CD4-positive, CD25-positive, alpha-beta regulatory T cell (primary cell): ENCODE measurements around the gene ZNF181. TPM values are rescaled to one million over a fixed set of nuclear protein-coding genes. Genes with fewer than 3 reads are reported as not detected.

Source experiments
- ATAC-seq, 2 donors: fragments of 150-1000 bp; cut with Tn5 transposase; one replicate each; pipeline ENCODE4 v1.10.0; 2021; ENCODE audit warnings: low read depth in 2 of 2, moderate number of reproducible peaks in 2 of 2, moderate library complexity in 1 of 2
- DNase-seq, 3 donors: peaks; one replicate each; pipeline versions ENCODE4 v3.0.0 to v3.0.0-alpha.2; 2012 to 2022; ENCODE audit warnings: mixed read lengths in 1 of 3
- H3K27ac ChIP-seq: one replicate; pipeline ENCODE4 v1.7.0; 2013; ENCODE audit warnings: mild to moderate bottlenecking, low read length; ENCODE audit not compliant: insufficient read depth, poor library complexity, severe bottlenecking
- H3K27me3 ChIP-seq: one replicate; pipeline ENCODE4 v1.7.0; 2013; ENCODE audit warnings: low read length; ENCODE audit not compliant: control insufficient read depth, insufficient read depth
- H3K36me3 ChIP-seq: one replicate; pipeline ENCODE4 v1.7.0; 2013; ENCODE audit warnings: mild to moderate bottlenecking, low read length, moderate library complexity; ENCODE audit not compliant: control insufficient read depth, insufficient read depth
- H3K4me1 ChIP-seq: 2 replicates; pipeline ENCODE4 v1.7.0; 2013; ENCODE audit warnings: mild to moderate bottlenecking, low read length; ENCODE audit not compliant: insufficient read depth, control insufficient read depth, poor library complexity, severe bottlenecking
- H3K4me3 ChIP-seq: one replicate; pipeline ENCODE4 v1.7.0; 2013; ENCODE audit warnings: low read depth, mild to moderate bottlenecking, low read length, moderate library complexity
- H3K9me3 ChIP-seq, 2 experiments: 1 replicate in 1 of 2; 2 replicates in 1 of 2; pipeline ENCODE4 v1.7.0; 2013; ENCODE audit warnings: low read length in 2 of 2, mild to moderate bottlenecking in 1 of 2, moderate library complexity in 1 of 2; ENCODE audit not compliant: control insufficient read depth in 2 of 2
- H3K27ac Mint-ChIP-seq, 3 donors: one replicate each; pipeline ENCODE4 v1.8.0; 2020 to 2022; ENCODE audit warnings: mild to moderate bottlenecking in 3 of 3, mixed read lengths in 3 of 3, moderate library complexity in 2 of 3
- H3K27me3 Mint-ChIP-seq: one replicate; pipeline ENCODE4 v1.8.0; 2022; ENCODE audit warnings: mild to moderate bottlenecking, mixed read lengths
- H3K36me3 Mint-ChIP-seq: one replicate; pipeline ENCODE4 v1.8.0; 2020; ENCODE audit warnings: mixed read lengths
- H3K4me1 Mint-ChIP-seq, 4 donors: one replicate each; pipeline ENCODE4 v1.8.0; 2020 to 2022; ENCODE audit warnings: mixed read lengths in 4 of 4, mild to moderate bottlenecking in 1 of 4
- H3K4me3 Mint-ChIP-seq, 4 donors: one replicate each; pipeline ENCODE4 v1.8.0; 2020 to 2022; ENCODE audit warnings: mild to moderate bottlenecking in 4 of 4, mixed read lengths in 4 of 4, moderate library complexity in 3 of 4
- H3K9me3 Mint-ChIP-seq, 7 donors: one replicate each; pipeline ENCODE4 v1.8.0; 2020 to 2022; ENCODE audit warnings: mixed read lengths in 7 of 7, mild to moderate bottlenecking in 3 of 7, moderate library complexity in 2 of 7
- polyA plus RNA-seq, 4 donors: library from polyadenylated mRNA; unstranded; fragments of 300-500 nt; fragmentation: Illumina TruSeq; gene quantifications; one replicate each; pipeline ENCODE4 v1.2.3, GENCODE V29; 2021
- total RNA-seq: library from RNA; stranded (reverse); gene quantifications from one replicate; pipeline ENCODE4 v1.2.3, GENCODE V29; 2022

ZNF181 gene
- total and polyA plus RNA-seq, 5 donors from 2014 or later: 4.8 to 32.5 (median 21.0) TPM

- H3K27ac Mint-ChIP-seq: no peak overlapping the region
- H3K27me3 Mint-ChIP-seq: peaks cover 31% of the 10 kb centered on the region
- Histone ChIP-seq H3K36me3 (peaks cover 9% of the 10 kb centered on the region), H3K27me3 (peaks cover 4% of the 10 kb centered on the region), H3K4me3 (no peak overlapping the region), H3K9me3 (peaks cover 0 to 4% of the 10 kb centered on the region in 2 experiments), H3K4me1 (peaks cover 27% of the 10 kb centered on the region), H3K27ac (no peak overlapping the region)
- peaks cover 14 to 32% (median 22%) of the 10 kb centered on the region in 4 donors for H3K4me1 Mint-ChIP-seq
- peaks cover 0 to 10% (median 6%) of the 10 kb centered on the region in 7 donors for H3K9me3 Mint-ChIP-seq
- ATAC-seq (no peak), DNase-seq (no peak)
- peak overlapping the region; percentile 29 to 89 (median 61) for H3K4me3 Mint-ChIP-seq
- peaks cover 9% of the 10 kb centered on the region for H3K36me3 Mint-ChIP-seq
These were observed 2.8 kb upstream of the ZNF181 start for GRCh38 chr19:34731019-34731829.

- H3K4me1 Mint-ChIP-seq: peaks cover 14 to 39% (median 23%) of the 10 kb centered on the region in 4 donors
- H3K9me3 ChIP-seq: peaks cover 3 to 6% of the 10 kb centered on the region in 2 experiments
- ATAC-seq (no peak), DNase-seq (no peak)
- H3K4me3 Mint-ChIP-seq: peak overlapping the region; percentile 29 to 89 (median 61)
- peaks cover 4% of the 10 kb centered on the region for H3K27me3 ChIP-seq
- H3K36me3 ChIP-seq: peaks cover 13% of the 10 kb centered on the region
- H3K4me3 ChIP-seq: no peak overlapping the region
- peaks cover 27% of the 10 kb centered on the region for H3K4me1 ChIP-seq
- H3K36me3 Mint-ChIP-seq: peaks cover 13% of the 10 kb centered on the region
- peaks cover 0 to 11% (median 9%) of the 10 kb centered on the region in 7 donors for H3K9me3 Mint-ChIP-seq
- H3K27ac Mint-ChIP-seq: no peak overlapping the region
- no peak overlapping the region for H3K27ac ChIP-seq
- peaks cover 25% of the 10 kb centered on the region for H3K27me3 Mint-ChIP-seq
These were observed 2.1 kb upstream of the ZNF181 start for GRCh38 chr19:34731964-34732363.

- Mint-ChIP-seq H3K4me3 (peak overlapping the region; percentile 31 to 92 (median 52)), H3K27me3 (peaks cover 23% of the 10 kb centered on the region), H3K27ac (no peak overlapping the region), H3K36me3 (peaks cover 15% of the 10 kb centered on the region), H3K9me3 (peaks cover 0 to 14% (median 10%) of the 10 kb centered on the region in 7 donors), H3K4me1 (peaks cover 14 to 41% (median 24%) of the 10 kb centered on the region in 4 donors)
- DNase-seq (no peak), ATAC-seq (no peak)
- H3K36me3 ChIP-seq: peaks cover 19% of the 10 kb centered on the region
- peaks cover 27% of the 10 kb centered on the region for H3K4me1 ChIP-seq
- H3K27me3 ChIP-seq: peaks cover 3% of the 10 kb centered on the region
- peak overlapping the region; percentile 89 for H3K4me3 ChIP-seq
- H3K9me3 ChIP-seq: peaks cover 10 to 14% of the 10 kb centered on the region in 2 experiments
- H3K27ac ChIP-seq: no peak overlapping the region
These were observed 1.3 kb upstream of the ZNF181 start for GRCh38 chr19:34732612-34733211.

GRCh38 chr19:34733266-34733745 is 737 bp upstream of the ZNF181 start:
- H3K36me3 ChIP-seq: peaks cover 25% of the 10 kb centered on the region
- H3K4me3 Mint-ChIP-seq: peak overlapping the region; percentile 92 to 98 (median 94)
- peaks cover 16 to 19% of the 10 kb centered on the region in 2 experiments for H3K9me3 ChIP-seq
- peak overlapping the region; percentile 89 for H3K4me3 ChIP-seq
- DNase-seq (no peak), ATAC-seq (peak in 1 of 2 donors; percentile 17)
- H3K27me3 ChIP-seq: no peaks in the 10 kb centered on the region
- H3K36me3 Mint-ChIP-seq: peaks cover 19% of the 10 kb centered on the region
- H3K27ac ChIP-seq: peak overlapping the region; percentile 93
- H3K27ac Mint-ChIP-seq: peak overlapping the region; percentile 96 to 98 (median 97)
- H3K4me1 ChIP-seq: peaks cover 27% of the 10 kb centered on the region
- peaks cover 14 to 41% (median 24%) of the 10 kb centered on the region in 4 donors for H3K4me1 Mint-ChIP-seq
- H3K27me3 Mint-ChIP-seq: peaks cover 19% of the 10 kb centered on the region
- H3K9me3 Mint-ChIP-seq: peaks cover 0 to 18% (median 14%) of the 10 kb centered on the region in 7 donors

GRCh38 chr19:34734537-34735103 is 577 bp downstream of the ZNF181 start:
- Mint-ChIP-seq H3K4me3 (peak overlapping the region; percentile 92 to 98 (median 94)), H3K36me3 (peaks cover 29% of the 10 kb centered on the region), H3K27ac (peak overlapping the region; percentile 96 to 98 (median 97)), H3K9me3 (peaks cover 0 to 25% (median 21%) of the 10 kb centered on the region in 7 donors), H3K4me1 (peaks cover 14 to 41% (median 24%) of the 10 kb centered on the region in 4 donors), H3K27me3 (peaks cover 13% of the 10 kb centered on the region)
- peaks cover 36% of the 10 kb centered on the region for H3K36me3 ChIP-seq
- no peaks in the 10 kb centered on the region for H3K27me3 ChIP-seq
- peak overlapping the region; percentile 89 for H3K4me3 ChIP-seq
- DNase-seq (peak in 1 of 3 donors; percentile 85), ATAC-seq (peak in 1 of 2 donors; percentile 66)
- peaks cover 27% of the 10 kb centered on the region for H3K4me1 ChIP-seq
- H3K9me3 ChIP-seq: peaks cover 29 to 30% of the 10 kb centered on the region in 2 experiments
- peak overlapping the region; percentile 93 for H3K27ac ChIP-seq

- DNase-seq (no peak), ATAC-seq (no peak)
- Histone ChIP-seq H3K27ac (no peak overlapping the region), H3K27me3 (no peaks in the 10 kb centered on the region), H3K36me3 (peaks cover 8% of the 10 kb centered on the region), H3K4me1 (no peaks in the 10 kb centered on the region), H3K4me3 (no peak overlapping the region), H3K9me3 (peaks cover 65 to 80% of the 10 kb centered on the region in 2 experiments)
- Mint-ChIP-seq H3K27ac (no peak overlapping the region), H3K4me3 (no peak overlapping the region), H3K36me3 (peaks cover 36% of the 10 kb centered on the region), H3K4me1 (peaks cover 0 to 3% (median 0%) of the 10 kb centered on the region in 4 donors), H3K9me3 (peaks cover 2 to 86% (median 28%) of the 10 kb centered on the region in 7 donors), H3K27me3 (peaks cover 2% of the 10 kb centered on the region)
These were observed 11.1 kb downstream of the ZNF181 start for GRCh38 chr19:34744896-34745690.

GRCh38 chr19:34757441-34757840 is 23.4 kb downstream of the ZNF181 start:
- no peak overlapping the region for H3K27ac ChIP-seq
- Mint-ChIP-seq H3K4me3 (no peak overlapping the region), H3K27me3 (no peaks in the 10 kb centered on the region), H3K27ac (no peak overlapping the region), H3K36me3 (peaks cover 31% of the 10 kb centered on the region), H3K9me3 (peaks cover 4 to 82% (median 31%) of the 10 kb centered on the region in 7 donors), H3K4me1 (no peaks in the 10 kb centered on the region)
- DNase-seq (no peak), ATAC-seq (no peak)
- H3K4me3 ChIP-seq: no peak overlapping the region
- no peaks in the 10 kb centered on the region for H3K27me3 ChIP-seq
- H3K9me3 ChIP-seq: peaks cover 87 to 97% of the 10 kb centered on the region in 2 experiments
- H3K4me1 ChIP-seq: no peaks in the 10 kb centered on the region
- H3K36me3 ChIP-seq: peaks cover 7% of the 10 kb centered on the region
